Smooth muscle cell (in vitro differentiated cells): Measurements from ENCODE around the gene ELP2. TPM values are rescaled to one million over a fixed set of nuclear protein-coding genes. Genes with fewer than 3 reads are reported as not detected.
A peak's percentile ranks its signal among the peaks of the same experiment; 100 is the strongest.

Source experiments
- DNase-seq: peaks from one replicate; lab custom pipeline; 2025; ENCODE audit not compliant: unreplicated experiment; lab: John Stamatoyannopoulos, UW
- H2AFZ ChIP-seq: fragments of 200-600 bp; sonication (generic); 2 replicates; pipeline ENCODE4 v1.6.0; 2016; ENCODE audit warnings: antibody characterized with exemption, low read depth, mild to moderate bottlenecking
- H3F3A ChIP-seq: fragments of 200-600 bp; sonication (generic); 2 replicates; pipeline ENCODE4 v1.6.0; 2017; ENCODE audit warnings: antibody characterized with exemption, low read depth
- H3K27ac ChIP-seq: fragments of 200-600 bp; sonication (generic); 2 replicates; pipeline ENCODE4 v1.5.1; 2016; ENCODE audit warnings: low read depth, mild to moderate bottlenecking
- H3K27me3 ChIP-seq: fragments of 200-600 bp; sonication (generic); 2 replicates; pipeline ENCODE4 v1.6.1; 2016; ENCODE audit warnings: low read depth, mild to moderate bottlenecking
- H3K36me3 ChIP-seq: fragments of 200-600 bp; sonication (generic); 2 replicates; pipeline ENCODE4 v1.5.1; 2016; ENCODE audit warnings: low read depth
- H3K4me1 ChIP-seq: fragments of 200-600 bp; sonication (generic); 2 replicates; pipeline ENCODE4 v1.5.1; 2016; ENCODE audit warnings: low read depth
- H3K4me2 ChIP-seq: fragments of 200-600 bp; sonication (generic); 2 replicates; pipeline ENCODE4 v1.6.0; 2016; ENCODE audit warnings: mild to moderate bottlenecking
- H3K4me3 ChIP-seq: fragments of 200-600 bp; sonication (generic); 2 replicates; pipeline ENCODE4 v1.5.1; 2016; ENCODE audit warnings: mild to moderate bottlenecking
- H3K79me2 ChIP-seq: fragments of 200-600 bp; sonication (generic); 2 replicates; pipeline ENCODE4 v1.6.0; 2016; ENCODE audit warnings: low read depth, mild to moderate bottlenecking
- H3K9ac ChIP-seq: fragments of 200-600 bp; sonication (generic); 2 replicates; pipeline ENCODE4 v1.6.0; 2016; ENCODE audit warnings: low read depth
- H3K9me3 ChIP-seq: fragments of 200-600 bp; sonication (generic); replicated peaks from 2 replicates; pipeline ENCODE4 v1.5.1; 2016; ENCODE audit warnings: low read depth
- H4K20me1 ChIP-seq: fragments of 200-600 bp; sonication (generic); 2 replicates; pipeline ENCODE4 v1.6.0; 2016; ENCODE audit warnings: low read depth
- CTCF ChIP-seq: fragments of 200-600 bp; sonication (generic); IDR thresholded peaks from 2 replicates; pipeline ENCODE4 v1.5.1; 2017; ENCODE audit warnings: borderline replicate concordance, mild to moderate bottlenecking, antibody characterized with exemption; ENCODE audit not compliant: insufficient read depth, poor library complexity, severe bottlenecking
- WGBS: methylation state at CpG from one replicate; pipeline ENCODE4 v1.1.7; 2016; ENCODE audit warnings: low lambda C conversion rate; 5-methylcytosine and 5-hydroxymethylcytosine counted together
- polyA plus RNA-seq: library from polyadenylated mRNA; unstranded; fragments of >200 nt; fragmentation: Nextera tagmentation; extraction: Ambion mirVana; gene quantifications from 2 replicates; pipeline ENCODE4 v1.2.1, GENCODE V29; 2016
- total RNA-seq: library from RNA; depleted of rRNA; stranded (reverse); fragments of >200 nt; gene quantifications from 2 replicates; pipeline ENCODE4 v1.2.3, GENCODE V29; 2014

Gene ELP2
- total and polyA plus RNA-seq, 2 experiments from 2014 or later: 69.3 to 90.1 TPM

GRCh38 chr18:36131692-36132483 is 2.2 kb downstream of the ELP2 start:
- H4K20me1 ChIP-seq: peaks cover 71% of the 10 kb centered on the region
- no peaks in the 10 kb centered on the region for H3K9me3 ChIP-seq
- TF ChIP-seq CTCF: no peak
- H3K4me3 ChIP-seq: no peak overlapping the region
- no peak overlapping the region for H3K9ac ChIP-seq
- peak overlapping the region; percentile 91 for H3K4me2 ChIP-seq
- H2AFZ ChIP-seq: no peak overlapping the region
- DNase-seq: no peak
- peaks cover 16% of the 10 kb centered on the region for H3K4me1 ChIP-seq
- WGBS: 95% methylated on average over 9 of the region's 9 CpGs
- H3K36me3 ChIP-seq: no peaks in the 10 kb centered on the region
- no peaks in the 10 kb centered on the region for H3K27me3 ChIP-seq
- H3K79me2 ChIP-seq: peaks cover 77% of the 10 kb centered on the region
- no peaks in the 10 kb centered on the region for H3F3A ChIP-seq
- H3K27ac ChIP-seq: no peak overlapping the region

DNA sequence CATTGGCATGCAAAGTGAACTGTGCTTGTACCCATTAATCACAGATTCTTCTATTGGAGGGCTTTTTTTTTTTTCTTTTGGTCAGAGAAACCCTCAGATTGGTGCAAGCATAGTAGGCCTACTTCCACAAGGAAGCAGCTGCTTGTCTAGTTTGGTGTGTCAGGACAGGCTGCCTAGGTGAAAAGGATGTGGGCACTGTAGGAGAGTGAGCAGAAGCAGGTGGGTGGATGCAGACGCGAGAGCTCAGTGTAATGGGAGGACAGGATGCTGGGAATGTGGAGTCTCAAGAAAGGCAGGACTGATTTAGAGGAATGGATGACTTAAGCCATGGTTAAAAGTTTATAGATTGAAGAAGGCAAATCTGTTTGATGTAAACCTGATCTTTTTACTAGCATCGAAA is 3.1 kb downstream of the ELP2 start:
- peaks cover 63% of the 10 kb centered on the region for H4K20me1 ChIP-seq
- H3K4me3 ChIP-seq: no peak overlapping the region
- DNase-seq: no peak
- no peaks in the 10 kb centered on the region for H3K9me3 ChIP-seq
- H3K27me3 ChIP-seq: no peaks in the 10 kb centered on the region
- no peaks in the 10 kb centered on the region for H3F3A ChIP-seq
- H3K4me2 ChIP-seq: no peak overlapping the region
- H3K79me2 ChIP-seq: peaks cover 70% of the 10 kb centered on the region
- peaks cover 3% of the 10 kb centered on the region for H3K36me3 ChIP-seq
- no peak overlapping the region for H3K9ac ChIP-seq
- TF ChIP-seq CTCF: no peak
- peaks cover 13% of the 10 kb centered on the region for H3K4me1 ChIP-seq
- 87% methylated on average over 3 of the region's 3 CpGs for WGBS
- no peak overlapping the region for H3K27ac ChIP-seq
- no peak overlapping the region for H2AFZ ChIP-seq

- Histone ChIP-seq H2AFZ (no peak overlapping the region), H4K20me1 (peaks cover 57% of the 10 kb centered on the region), H3K27me3 (no peaks in the 10 kb centered on the region), H3F3A (no peaks in the 10 kb centered on the region), H3K79me2 (peaks cover 60% of the 10 kb centered on the region), H3K9me3 (no peaks in the 10 kb centered on the region), H3K27ac (no peak overlapping the region), H3K4me2 (no peak overlapping the region), H3K4me1 (peaks cover 6% of the 10 kb centered on the region), H3K9ac (no peak overlapping the region), H3K36me3 (peaks cover 13% of the 10 kb centered on the region), H3K4me3 (no peak overlapping the region)
- 94% methylated on average over 1 of the region's 1 CpG for WGBS
- DNase-seq: no peak
- no peak for TF ChIP-seq CTCF
Measured at GRCh38 chr18:36135264-36135663, 5.6 kb downstream of the ELP2 start.

- Histone ChIP-seq H3K27ac (no peak overlapping the region), H3K79me2 (peaks cover 23% of the 10 kb centered on the region), H3K27me3 (no peaks in the 10 kb centered on the region), H3K4me2 (no peak overlapping the region), H4K20me1 (peaks cover 27% of the 10 kb centered on the region), H3K9ac (no peak overlapping the region), H3K9me3 (no peaks in the 10 kb centered on the region), H2AFZ (no peak overlapping the region), H3K4me3 (no peak overlapping the region), H3K36me3 (peaks cover 35% of the 10 kb centered on the region), H3F3A (no peaks in the 10 kb centered on the region), H3K4me1 (no peaks in the 10 kb centered on the region)
- no peak for DNase-seq
- 88% methylated on average over 5 of the region's 5 CpGs for WGBS
- no peak for TF ChIP-seq CTCF
Measured at GRCh38 chr18:36139245-36139644, 9.5 kb downstream of the ELP2 start.
